GM21360 (cell line): ENCODE data around the gene SPTAN1.
"Not testable (repeated sequence)": the region's sequence is repeated elsewhere in the genome, so short reads cannot be mapped to it uniquely, and the experiment has no call there.

Experiments used
- ATAC-seq: cut with Tn5 transposase; IDR thresholded peaks from one replicate; pipeline ENCODE4 v1.9.1; 2021; ENCODE audit warnings: mild to moderate bottlenecking, moderate library complexity; ENCODE audit not compliant: unreplicated experiment

The SPTAN1 gene

DNA sequence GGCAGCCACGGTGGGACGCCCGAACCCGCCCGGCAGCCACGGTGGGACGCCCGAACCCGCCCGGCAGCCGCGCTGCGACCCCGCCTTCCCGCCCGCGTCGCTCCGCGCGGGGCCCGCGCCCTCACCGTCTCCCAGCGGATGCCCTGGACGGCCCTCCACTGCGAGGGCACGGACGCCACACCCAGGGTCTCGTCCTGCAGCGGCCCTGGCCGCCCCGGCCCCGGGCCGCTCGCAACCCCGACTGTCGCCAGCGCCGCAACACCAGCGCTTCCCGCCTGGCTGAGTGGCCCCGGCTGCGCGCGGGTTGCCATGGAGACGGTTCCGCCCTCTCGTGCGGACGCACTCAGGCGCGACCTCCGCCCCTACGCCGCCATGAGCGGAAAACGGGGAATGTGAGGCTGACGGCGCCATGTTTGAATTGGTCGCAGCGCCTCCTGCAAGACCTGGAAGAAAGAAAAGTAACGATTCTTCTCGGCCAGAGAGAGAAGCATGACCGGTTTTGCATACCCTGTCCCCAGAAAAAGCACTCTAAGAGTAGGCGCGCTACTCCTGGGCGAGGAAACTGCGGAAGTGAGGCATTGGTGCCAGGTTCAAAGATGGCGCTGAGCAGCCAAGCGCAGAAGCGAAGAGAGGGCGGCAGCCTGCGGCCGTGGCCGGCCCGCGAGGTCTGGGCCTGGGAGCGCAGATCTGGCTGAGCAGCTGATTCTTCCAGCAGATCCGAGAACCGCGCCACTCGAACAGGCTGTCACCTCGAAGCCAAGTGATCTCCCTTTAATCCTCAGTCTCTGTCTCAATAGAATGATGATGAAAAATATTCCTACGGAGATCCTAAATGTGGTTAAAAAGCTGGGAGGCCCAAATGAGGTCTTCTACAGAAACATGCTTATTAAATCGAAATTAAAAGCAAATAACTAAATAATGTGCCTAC, 104.3 kb downstream of the SPTAN1 start, which contains the start of gene DYNC2I2:
Gene DYNC2I2 (minus strand): TSS at position 432 of the 928 bp plus-strand sequence. CDS start 121 bp downstream, at position 311.
- ATAC-seq, result peak; percentile 56

DNA sequence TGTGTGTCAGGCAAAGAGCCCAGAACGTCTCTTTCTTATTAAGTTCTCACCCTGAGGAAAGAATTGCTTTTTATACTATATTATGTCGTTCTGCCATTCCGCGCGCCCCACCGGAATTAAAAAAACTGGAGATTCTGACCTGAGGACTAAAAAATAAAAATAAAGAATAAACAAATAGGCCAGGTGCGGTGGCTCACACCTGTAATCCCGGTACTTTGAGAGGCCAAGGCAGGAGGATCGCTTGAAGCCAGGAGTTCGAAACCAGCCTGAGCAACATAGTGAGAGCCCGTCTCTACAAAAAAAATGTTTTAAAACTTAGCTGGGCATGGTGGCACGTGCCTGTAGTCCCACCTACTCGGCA, 104.9 kb downstream of the SPTAN1 start:
- no peak for ATAC-seq

DNA sequence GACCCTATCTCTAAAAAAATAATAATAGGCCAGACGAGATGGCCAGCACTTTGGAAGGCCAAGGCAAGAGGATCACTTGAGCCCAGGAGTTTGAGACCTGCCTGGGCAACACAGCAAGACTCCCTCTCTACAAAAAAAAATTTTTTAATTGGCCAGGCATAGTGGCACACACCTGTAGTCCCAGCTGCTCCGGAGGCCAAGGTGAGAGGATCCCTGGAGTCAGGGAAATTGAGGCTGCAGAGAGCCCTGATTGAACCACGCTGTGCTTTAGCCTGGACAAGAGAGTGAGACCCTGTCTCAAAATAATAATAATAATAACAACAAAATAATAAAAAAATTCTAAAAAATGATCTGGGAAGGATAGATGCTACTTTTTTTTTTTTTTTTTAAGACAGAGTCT, 105.4 kb downstream of the SPTAN1 start:
- no peak for ATAC-seq

DNA sequence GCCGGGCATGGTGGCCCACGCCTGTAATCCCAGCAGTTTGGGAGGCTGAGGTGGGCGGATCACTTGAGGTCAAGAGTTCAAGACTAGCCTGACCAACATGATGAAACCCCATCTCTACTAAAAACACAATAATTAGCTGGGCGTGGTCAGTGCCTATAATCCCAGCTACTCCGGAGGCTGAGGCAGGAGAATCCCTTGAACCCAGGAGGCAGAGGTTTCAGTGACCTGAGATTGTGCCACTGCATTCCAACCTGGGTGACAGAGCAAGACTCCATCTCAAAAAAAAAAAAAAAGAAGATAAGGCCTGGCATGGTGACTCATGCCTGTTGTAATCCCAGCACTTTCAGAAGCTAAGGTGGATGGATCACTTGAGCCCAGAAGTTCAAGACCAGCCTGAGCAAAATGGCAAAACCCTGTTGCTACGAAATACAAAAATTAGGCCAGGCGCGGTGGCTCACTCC, 114.1 kb downstream of the SPTAN1 start:
- ATAC-seq, result not testable (repeated sequence)

DNA sequence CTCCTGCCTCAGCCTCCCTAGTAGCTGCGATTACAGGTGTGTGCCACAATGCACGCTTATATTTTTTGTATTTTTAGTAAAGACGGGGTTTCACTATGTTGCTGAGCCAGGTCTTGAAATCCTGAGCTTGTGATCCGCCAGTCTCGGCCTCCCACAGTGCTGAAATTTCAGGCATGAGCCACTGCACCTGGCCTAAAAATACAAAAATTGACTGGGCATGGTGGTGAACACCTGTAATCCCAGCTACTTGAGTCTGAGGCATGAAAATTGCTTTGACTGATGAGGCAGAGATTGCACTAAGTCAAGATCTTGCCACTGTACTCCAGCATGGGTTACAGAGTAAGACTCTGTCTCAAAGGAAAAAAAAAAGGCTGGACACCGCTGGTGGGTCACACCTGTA, 117.4 kb downstream of the SPTAN1 start:
- no peak for ATAC-seq

DNA sequence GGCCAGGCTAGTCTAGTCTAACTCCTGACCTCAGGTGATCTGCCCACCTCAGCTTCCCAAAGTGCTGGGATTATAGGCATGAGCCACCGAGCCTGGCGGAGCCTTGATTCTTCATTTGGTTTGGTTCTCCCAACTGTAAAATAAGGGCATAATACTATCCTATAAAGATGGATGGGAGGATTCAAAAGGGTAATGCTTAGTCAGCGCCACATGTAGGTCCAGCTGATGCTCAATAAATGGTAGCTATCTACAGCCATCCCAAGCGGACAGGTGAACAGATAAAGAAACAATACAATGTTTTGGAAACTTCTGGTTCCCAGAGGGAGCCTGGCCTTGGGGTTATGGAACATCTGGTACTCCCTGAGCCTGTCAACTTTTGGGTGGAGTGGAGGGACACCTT, 123.0 kb downstream of the SPTAN1 start:
- no peak for ATAC-seq

DNA sequence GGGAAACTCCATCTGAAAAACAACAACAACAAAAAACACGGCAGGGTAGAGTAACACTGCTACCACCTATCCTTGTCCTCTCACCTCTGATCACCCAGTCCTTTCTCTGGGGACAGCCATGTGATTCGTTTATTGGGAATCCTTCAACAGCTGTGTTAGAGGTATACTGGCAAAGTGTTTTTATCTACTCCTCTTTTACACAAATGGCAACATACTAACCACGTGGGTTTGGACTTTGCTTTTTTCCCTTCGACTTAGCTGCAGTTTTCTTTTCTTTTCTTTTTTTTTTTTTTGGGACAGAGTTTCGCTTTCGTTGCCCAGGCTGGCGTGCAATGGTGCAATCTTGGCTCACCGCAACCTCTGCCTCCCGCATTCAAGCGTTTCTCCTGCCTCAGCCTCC, 125.4 kb downstream of the SPTAN1 start:
- no peak for ATAC-seq
